B cell (primary cell): ENCODE measurements around the gene RFC1. TPM values are rescaled to one million over a fixed set of nuclear protein-coding genes. Genes with fewer than 3 reads are reported as not detected.

ENCODE experiments used
- ATAC-seq: fragments of 200-7000 bp; cut with Tn5 transposase; one replicate; pipeline ENCODE4 v1.10.0; 2021; ENCODE audit warnings: low read depth, mild to moderate bottlenecking, moderate number of reproducible peaks, moderate library complexity
- CTCF ChIA-PET: fragments of 350-600 bp; sonication (Branson Sonifier 250); formaldehyde crosslinking; loops from one replicate; lab custom pipeline; 2021; ENCODE audit warnings: antibody characterized with exemption, inconsistent platforms; lab: Charles Lee
- POLR2A ChIA-PET: fragments of 350-600 bp; sonication (Branson Sonifier 250); formaldehyde crosslinking; loops from one replicate; lab custom pipeline; 2021; ENCODE audit warnings: antibody characterized with exemption; lab: Charles Lee
- DNase-seq: peaks from one replicate; pipeline ENCODE4 v3.0.0; 2013
- H2AFZ ChIP-seq: 2 replicates; pipeline ENCODE4 v1.6.1; 2012; ENCODE audit warnings: mild to moderate bottlenecking, low read depth, low read length; ENCODE audit not compliant: insufficient read depth, poor library complexity, severe bottlenecking
- H3K27ac ChIP-seq, 2 donors: 1 replicate in 1 of 2; 2 replicates in 1 of 2; pipeline ENCODE4 v1.5.1; 2012 to 2013; ENCODE audit warnings: low read length in 2 of 2, mild to moderate bottlenecking in 2 of 2, moderate library complexity in 1 of 2
- H3K27me3 ChIP-seq, 4 experiments: fragments of 200-600 bp in 1 of 4; sonication (generic) in 1 of 4; replicated peaks in 1 of 4; 1 replicate in 2 of 4; 2 replicates in 2 of 4; pipeline versions ENCODE4 v1.6.1 to v1.7.0; 2013 to 2016; ENCODE audit warnings: low read length in 3 of 4, mild to moderate bottlenecking in 2 of 4, mixed read lengths in 1 of 4, moderate library complexity in 1 of 4; ENCODE audit not compliant: insufficient read depth in 4 of 4, control insufficient read depth in 3 of 4; ENCODE audit errors: control extremely low read depth in 1 of 4
- H3K36me3 ChIP-seq, 2 experiments: replicated peaks in 1 of 2; 1 replicate in 1 of 2; 2 replicates in 1 of 2; pipeline versions ENCODE4 v1.6.1 to v1.7.1; 2013; ENCODE audit warnings: low read length in 1 of 2; ENCODE audit not compliant: insufficient read depth in 2 of 2, control insufficient read depth in 1 of 2; ENCODE audit errors: control extremely low read depth in 1 of 2, extremely low read depth in 1 of 2
- H3K4me1 ChIP-seq, 2 donors: fragments of 200-600 bp in 1 of 2; sonication (generic) in 1 of 2; 1 replicate in 1 of 2; 2 replicates in 1 of 2; pipeline versions ENCODE4 v1.5.1 to v1.6.1; 2013 to 2017; ENCODE audit warnings: low read length in 2 of 2; ENCODE audit not compliant: control insufficient read depth in 2 of 2, insufficient read depth in 2 of 2
- H3K4me2 ChIP-seq: replicated peaks from 2 replicates; pipeline ENCODE3; 2012; ENCODE audit warnings: mild to moderate bottlenecking, low read depth, low read length; ENCODE audit not compliant: poor library complexity, severe bottlenecking
- H3K4me3 ChIP-seq, 5 experiments: fragments of 200-600 bp in 1 of 5; sonication (generic) in 1 of 5; 1 replicate in 3 of 5; 2 replicates in 2 of 5; pipeline versions ENCODE4 v1.5.1 to v1.7.0; 2011 to 2016; ENCODE audit warnings: low read length in 4 of 5, mild to moderate bottlenecking in 4 of 5, low read depth in 2 of 5, control low read depth in 1 of 5, moderate library complexity in 1 of 5; ENCODE audit not compliant: insufficient read depth in 1 of 5; ENCODE audit errors: control extremely low read depth in 1 of 5, extremely low read depth in 1 of 5
- H3K79me2 ChIP-seq: fragments of 200-600 bp; sonication (generic); one replicate; pipeline ENCODE4 v1.6.0; 2016; ENCODE audit warnings: low read length; ENCODE audit not compliant: control insufficient read depth, insufficient read depth
- H3K9ac ChIP-seq: fragments of 200-600 bp; sonication (generic); 2 replicates; pipeline ENCODE4 v1.6.1; 2017; ENCODE audit warnings: mild to moderate bottlenecking, low read length, moderate library complexity
- H3K9me3 ChIP-seq, 3 donors: one replicate each; pipeline versions ENCODE4 v1.6.1 to v1.7.1; 2013; ENCODE audit warnings: low read length in 2 of 3; ENCODE audit not compliant: control insufficient read depth in 2 of 3, insufficient read depth in 1 of 3; ENCODE audit errors: control extremely low read depth in 1 of 3
- H4K20me1 ChIP-seq: 2 replicates; pipeline ENCODE4 v1.6.0; 2012; ENCODE audit warnings: mild to moderate bottlenecking, low read length; ENCODE audit not compliant: insufficient read depth, control insufficient read depth, poor library complexity, severe bottlenecking
- H3K27ac Mint-ChIP-seq: one replicate; pipeline ENCODE4 v1.8.0; 2021; ENCODE audit warnings: mixed read lengths
- H3K27me3 Mint-ChIP-seq: one replicate; pipeline ENCODE4 v1.8.0; 2021; ENCODE audit warnings: mixed read lengths
- H3K4me1 Mint-ChIP-seq: one replicate; pipeline ENCODE4 v1.8.0; 2021; ENCODE audit warnings: mixed read lengths
- H3K4me3 Mint-ChIP-seq: one replicate; pipeline ENCODE4 v1.8.0; 2021; ENCODE audit warnings: mixed read lengths
- H3K9me3 Mint-ChIP-seq: one replicate; pipeline ENCODE4 v1.8.0; 2022; ENCODE audit warnings: mixed read lengths; ENCODE audit not compliant: insufficient read depth
- EZH2 ChIP-seq: IDR thresholded peaks from 2 replicates; pipeline ENCODE4 v1.6.1; 2012; ENCODE audit warnings: borderline replicate concordance, low read depth, mild to moderate bottlenecking, moderate library complexity, low read length; ENCODE audit not compliant: insufficient read depth, poor library complexity, severe bottlenecking
- WGBS: methylation state at CpG from one replicate; pipeline ENCODE4 v1.1.5; 2013; ENCODE audit warnings: missing lambda C conversion rate; ENCODE audit not compliant: insufficient coverage; 5-methylcytosine and 5-hydroxymethylcytosine counted together
- intact Hi-C: fragments of 100-400 bp; cut with micrococcal nuclease; formaldehyde crosslinking; loops from one replicate; pipeline ENCODE4 v1.10.0; 2022
- polyA plus RNA-seq: library from polyadenylated mRNA; depleted of rRNA; stranded (reverse); fragments of >200 nt; gene quantifications from 2 replicates; pipeline ENCODE4 v1.2.3, GENCODE V29; 2012
- total RNA-seq, 2 donors: library from RNA; stranded (reverse); fragments of 120-200 nt in 1 of 2; gene quantifications; 1 replicate in 1 of 2; 2 replicates in 1 of 2; pipeline versions ENCODE4 v1.2.3 to v1.2.4, GENCODE V29; 2013 to 2022
- TF ChIP-seq, protein P1 (sequence below): fragments of 200-600 bp; IDR thresholded peaks from one replicate; pipeline ENCODE4 v1.8.0; 2022; ENCODE audit warnings: antibody characterized with exemption, mild to moderate bottlenecking

Gene RFC1
- total and polyA plus RNA-seq, 2 donors (not counting 1 experiment from before 2014, with no cell fraction given), result 14.9 to 55.1 TPM

DNA sequence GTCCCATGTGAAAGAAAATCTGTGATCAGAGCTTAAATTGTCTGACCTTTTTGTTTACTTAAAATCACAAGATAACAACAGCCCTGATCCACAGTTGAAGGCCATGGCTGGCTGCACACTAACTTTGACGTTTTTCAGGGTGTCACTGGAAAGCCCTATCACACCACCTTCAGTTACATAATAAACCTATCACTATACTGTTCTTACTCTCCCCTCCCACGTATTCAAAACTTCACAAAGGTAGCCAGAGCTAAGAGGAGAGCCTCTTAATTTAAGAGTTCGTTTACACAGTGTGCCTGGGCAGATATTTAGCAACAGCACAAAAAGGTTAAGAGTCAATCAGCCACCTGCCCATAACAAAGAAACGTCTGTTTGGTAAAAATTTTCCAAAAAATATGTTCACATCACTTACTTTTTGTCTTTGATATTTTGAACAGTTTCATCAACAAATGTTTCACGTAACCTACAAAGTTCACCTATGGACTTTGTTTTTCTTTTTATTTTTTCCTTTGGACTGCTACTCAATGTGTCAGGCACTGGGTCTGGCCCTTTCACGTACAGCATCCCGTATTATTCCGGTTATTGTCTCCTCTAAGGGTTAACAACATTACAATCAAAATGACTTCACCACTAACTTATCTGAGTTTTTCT, 25.0 kb downstream of the RFC1 start:
- H3K27me3 ChIP-seq, result no peaks in the 10 kb centered on the region
- no peaks in the 10 kb centered on the region for H3K4me1 ChIP-seq
- DNase-seq (no peak), ATAC-seq (no peak)
- H3K27ac ChIP-seq, result no peak overlapping the region
- H3K36me3 ChIP-seq, result peaks cover 5 to 35% of the 10 kb centered on the region in 2 experiments
- no peak overlapping the region for H3K9ac ChIP-seq
- peaks cover 2% of the 10 kb centered on the region for H3K4me1 Mint-ChIP-seq
- H3K27me3 Mint-ChIP-seq, result no peaks in the 10 kb centered on the region
- ChIA-PET POLR2A (no interaction called here), CTCF (interaction anchor here (1.0 kb wide), 1 partner anchor 9 kb away, joined by 3 read pairs; no protein-coding TSS in a partner anchor)
- H3K9me3 Mint-ChIP-seq, result no peaks in the 10 kb centered on the region
- H3K4me2 ChIP-seq, result no peak overlapping the region
- H3K27ac Mint-ChIP-seq, result no peak overlapping the region
- WGBS, result 89% methylated on average over 6 of the region's 8 CpGs
- H3K9me3 ChIP-seq, result no peaks in the 10 kb centered on the region
- H3K4me3 Mint-ChIP-seq, result no peak overlapping the region
- peaks cover 85% of the 10 kb centered on the region for H3K79me2 ChIP-seq
- intact Hi-C loops, result no loop called here
- no peak overlapping the region for H2AFZ ChIP-seq
- TF ChIP-seq EZH2, result no peak
- TF ChIP-seq, protein P1, sequence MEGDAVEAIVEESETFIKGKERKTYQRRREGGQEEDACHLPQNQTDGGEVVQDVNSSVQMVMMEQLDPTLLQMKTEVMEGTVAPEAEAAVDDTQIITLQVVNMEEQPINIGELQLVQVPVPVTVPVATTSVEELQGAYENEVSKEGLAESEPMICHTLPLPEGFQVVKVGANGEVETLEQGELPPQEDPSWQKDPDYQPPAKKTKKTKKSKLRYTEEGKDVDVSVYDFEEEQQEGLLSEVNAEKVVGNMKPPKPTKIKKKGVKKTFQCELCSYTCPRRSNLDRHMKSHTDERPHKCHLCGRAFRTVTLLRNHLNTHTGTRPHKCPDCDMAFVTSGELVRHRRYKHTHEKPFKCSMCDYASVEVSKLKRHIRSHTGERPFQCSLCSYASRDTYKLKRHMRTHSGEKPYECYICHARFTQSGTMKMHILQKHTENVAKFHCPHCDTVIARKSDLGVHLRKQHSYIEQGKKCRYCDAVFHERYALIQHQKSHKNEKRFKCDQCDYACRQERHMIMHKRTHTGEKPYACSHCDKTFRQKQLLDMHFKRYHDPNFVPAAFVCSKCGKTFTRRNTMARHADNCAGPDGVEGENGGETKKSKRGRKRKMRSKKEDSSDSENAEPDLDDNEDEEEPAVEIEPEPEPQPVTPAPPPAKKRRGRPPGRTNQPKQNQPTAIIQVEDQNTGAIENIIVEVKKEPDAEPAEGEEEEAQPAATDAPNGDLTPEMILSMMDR, result no peak
- no peak overlapping the region for H3K4me3 ChIP-seq
- H4K20me1 ChIP-seq, result peaks cover 21% of the 10 kb centered on the region

DNA sequence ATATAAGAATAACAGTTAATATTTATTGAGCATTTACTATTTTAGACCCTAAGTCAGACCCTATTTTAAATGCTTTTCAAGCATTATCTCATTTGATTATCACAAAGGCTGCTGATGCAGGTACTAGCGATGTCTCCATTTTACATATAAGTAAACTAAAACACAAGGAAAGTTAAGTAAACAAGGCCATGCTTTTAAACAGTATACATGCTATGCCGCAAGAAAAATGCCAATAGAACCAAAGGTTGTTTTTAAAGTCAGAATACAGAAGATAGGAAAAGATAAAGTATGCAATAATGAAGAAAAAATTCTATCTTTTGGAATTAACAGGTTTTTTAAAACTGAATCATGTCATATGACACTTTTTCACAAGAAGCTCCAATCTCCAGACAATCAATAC, 26.2 kb downstream of the RFC1 start:
- peaks cover 2% of the 10 kb centered on the region for H3K4me1 Mint-ChIP-seq
- no peaks in the 10 kb centered on the region for H3K9me3 ChIP-seq
- POLR2A ChIA-PET, result no interaction called here

More for the DNA sequence above, 26.2 kb downstream of the RFC1 start:
- ATAC-seq (no peak), DNase-seq (no peak)
- intact Hi-C loops, result no loop called here
- no peak overlapping the region for H3K27ac Mint-ChIP-seq
- TF ChIP-seq, protein P1, result no peak
- no peak for TF ChIP-seq EZH2
- CTCF ChIA-PET, result no interaction called here
- H3K27me3 Mint-ChIP-seq, result no peaks in the 10 kb centered on the region
- Histone ChIP-seq H2AFZ (no peak overlapping the region), H3K9ac (no peak overlapping the region), H3K4me1 (no peaks in the 10 kb centered on the region), H4K20me1 (peaks cover 14% of the 10 kb centered on the region), H3K4me3 (no peak overlapping the region), H3K79me2 (peaks cover 81% of the 10 kb centered on the region), H3K27me3 (no peaks in the 10 kb centered on the region), H3K4me2 (no peak overlapping the region), H3K27ac (no peak overlapping the region), H3K36me3 (peaks cover 4 to 29% of the 10 kb centered on the region in 2 experiments)
- no CpG with 5 or more reads among the region's 2 CpGs for WGBS
- no peaks in the 10 kb centered on the region for H3K9me3 Mint-ChIP-seq
- H3K4me3 Mint-ChIP-seq, result no peak overlapping the region
